ENCODE results near the gene PTPRN2. TPM values are rescaled to one million over a fixed set of nuclear protein-coding genes. Genes with fewer than 3 reads are reported as not detected.

Gene PTPRN2
- total and polyA plus RNA-seq, 4 donors, result 18.1 to 69.9 (median 50.4) TPM

DNA sequence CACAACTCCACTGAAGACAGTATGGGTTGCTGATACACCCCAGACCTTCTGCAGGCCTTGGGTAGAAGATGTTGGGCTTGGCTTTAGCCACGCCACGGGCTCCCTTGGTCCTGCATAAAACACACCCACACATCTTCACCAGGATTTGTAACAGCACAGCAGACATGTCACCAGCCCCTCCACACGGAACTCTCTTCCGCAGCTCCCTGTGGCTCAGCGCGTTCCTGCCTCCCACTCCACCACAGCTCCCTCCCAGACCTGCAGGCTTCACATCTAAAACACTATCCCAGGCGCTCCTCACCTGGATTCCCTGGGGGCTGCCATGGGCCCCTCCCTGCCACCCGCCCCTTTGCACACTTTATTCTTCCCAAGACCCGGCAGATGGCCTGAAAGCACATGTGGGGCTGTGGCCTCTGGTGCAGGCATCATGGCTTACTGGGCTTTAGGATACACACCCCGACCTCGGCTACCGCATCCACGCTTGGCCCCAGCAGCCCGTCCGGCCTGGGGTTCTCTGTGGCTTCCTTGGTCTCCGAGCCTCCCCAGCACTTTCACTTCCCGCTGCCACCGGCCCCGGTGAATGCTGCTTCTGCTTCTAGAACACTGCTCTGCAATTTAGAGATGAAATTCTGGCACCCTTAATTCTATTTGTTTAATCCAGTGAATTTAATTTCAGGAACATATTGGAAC, 818.0 kb downstream of the PTPRN2 start:
- peaks cover 8% of the 10 kb centered on the region for H3K36me3 ChIP-seq (ENCODE audit: control insufficient read depth, insufficient read depth, low read length)
- no peak overlapping the region for H3K4me3 ChIP-seq (ENCODE audit: low read depth, low read length)
- WGBS (ENCODE audit: insufficient coverage), result 75% methylated on average over 15 of the region's 19 CpGs
- H3K27ac ChIP-seq (ENCODE audit: low read depth, low read length), result no peak overlapping the region
- peaks cover 32% of the 10 kb centered on the region for H3K4me1 ChIP-seq (ENCODE audit: control insufficient read depth, insufficient read depth, low read length)
- DNase-seq (ENCODE audit: low read depth in 4 of 6, low spot score in 6 of 6), result peak in 1 of 6 donors; percentile 10
- no peaks in the 10 kb centered on the region for H3K9me3 ChIP-seq (ENCODE audit: control insufficient read depth, insufficient read depth, low read length)
- H3K27me3 ChIP-seq (ENCODE audit: control insufficient read depth, insufficient read depth, low read length), result peaks cover 12% of the 10 kb centered on the region

DNA sequence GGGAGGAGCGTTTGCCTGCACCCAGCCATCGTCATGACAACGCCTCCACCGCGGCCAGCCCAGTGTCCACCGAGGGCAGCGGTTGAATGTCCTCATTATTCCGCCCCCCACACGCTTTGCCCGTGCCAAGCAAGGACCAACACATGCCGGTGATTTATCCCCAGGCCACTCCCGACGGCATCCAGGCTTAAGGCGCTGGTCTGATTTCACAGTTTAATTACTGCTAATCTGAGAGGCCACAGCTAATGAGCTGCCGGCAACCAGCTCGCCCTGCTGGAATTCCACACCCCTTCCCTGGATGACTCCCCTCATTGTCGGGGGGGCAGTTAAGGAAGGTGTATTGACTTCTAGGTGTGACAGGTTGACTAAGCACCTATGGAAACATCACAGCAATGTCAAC, 818.5 kb downstream of the PTPRN2 start:
- peak in 3 of 6 donors; percentile 62 to 89 (median 66) for DNase-seq (ENCODE audit: low read depth in 4 of 6, low spot score in 6 of 6)
- Histone ChIP-seq H3K4me1 (ENCODE audit: control insufficient read depth, insufficient read depth, low read length) (peaks cover 32% of the 10 kb centered on the region), H3K9me3 (ENCODE audit: control insufficient read depth, insufficient read depth, low read length) (no peaks in the 10 kb centered on the region), H3K36me3 (ENCODE audit: control insufficient read depth, insufficient read depth, low read length) (peaks cover 8% of the 10 kb centered on the region), H3K4me3 (ENCODE audit: low read depth, low read length) (no peak overlapping the region), H3K27ac (ENCODE audit: low read depth, low read length) (no peak overlapping the region), H3K27me3 (ENCODE audit: control insufficient read depth, insufficient read depth, low read length) (peaks cover 12% of the 10 kb centered on the region)
- 18% methylated on average over 16 of the region's 17 CpGs for WGBS (ENCODE audit: insufficient coverage)

DNA sequence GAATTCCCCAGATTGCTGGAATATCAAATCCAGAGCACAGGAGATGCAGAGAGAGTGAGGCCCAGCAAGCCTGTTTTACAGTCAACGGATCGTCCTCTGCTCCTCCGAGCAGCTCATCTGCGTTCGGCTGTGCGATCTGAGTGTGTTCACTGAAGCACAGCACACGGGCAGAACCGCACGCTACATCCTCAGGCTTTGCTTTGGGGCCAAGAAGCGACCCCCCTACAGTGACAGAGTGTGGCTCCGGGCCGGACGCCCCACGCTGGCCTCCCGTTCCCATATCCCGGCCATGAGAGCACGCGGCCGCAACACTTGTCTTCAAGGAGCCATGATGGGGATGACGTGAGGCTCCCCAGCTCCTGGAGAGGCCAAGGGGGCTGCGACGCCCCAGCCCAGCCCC, 819.4 kb downstream of the PTPRN2 start:
- no peak overlapping the region for H3K4me3 ChIP-seq (ENCODE audit: low read depth, low read length)
- DNase-seq (ENCODE audit: low read depth in 4 of 6, low spot score in 6 of 6), result peak in 2 of 6 donors; percentile 33 to 70
- peaks cover 5% of the 10 kb centered on the region for H3K36me3 ChIP-seq (ENCODE audit: control insufficient read depth, insufficient read depth, low read length)
- WGBS (ENCODE audit: insufficient coverage), result 47% methylated on average over 15 of the region's 22 CpGs
- H3K27ac ChIP-seq (ENCODE audit: low read depth, low read length), result no peak overlapping the region
- H3K27me3 ChIP-seq (ENCODE audit: control insufficient read depth, insufficient read depth, low read length), result peaks cover 12% of the 10 kb centered on the region
- no peaks in the 10 kb centered on the region for H3K9me3 ChIP-seq (ENCODE audit: control insufficient read depth, insufficient read depth, low read length)
- peaks cover 32% of the 10 kb centered on the region for H3K4me1 ChIP-seq (ENCODE audit: control insufficient read depth, insufficient read depth, low read length)

DNA sequence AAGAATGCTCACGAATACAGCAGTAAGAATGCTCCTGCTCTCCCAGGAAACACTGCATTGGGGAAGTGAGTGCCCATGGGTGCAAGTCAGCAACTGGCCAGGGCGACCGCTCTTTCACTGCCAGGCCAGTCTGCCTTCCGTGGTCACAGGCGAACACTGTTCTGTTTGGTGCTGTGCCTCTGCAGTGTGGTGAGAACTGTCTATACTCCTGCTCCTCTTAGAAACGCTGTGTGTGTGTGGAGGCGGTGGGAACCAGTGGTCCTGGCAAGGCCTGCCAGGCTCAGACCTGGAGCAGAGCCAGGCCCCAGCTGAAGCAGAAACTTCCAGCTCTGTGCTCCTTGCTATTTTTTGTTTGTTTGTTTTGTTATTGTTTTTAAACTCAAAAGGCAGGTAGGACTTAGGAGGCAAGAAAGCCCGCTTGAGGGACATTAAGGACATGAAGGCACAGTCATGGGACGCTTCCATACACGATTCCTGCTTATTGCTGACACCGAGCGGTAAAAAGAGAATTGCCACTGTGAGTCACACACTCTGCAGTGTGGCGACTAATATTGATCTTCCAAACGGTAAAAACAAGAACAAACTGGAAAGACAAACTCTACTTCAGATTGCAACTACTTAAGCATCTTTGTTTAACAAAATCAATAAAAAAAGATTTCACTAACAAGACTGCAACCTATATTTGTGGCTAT, 820.0 kb downstream of the PTPRN2 start:
- H3K27me3 ChIP-seq (ENCODE audit: control insufficient read depth, insufficient read depth, low read length), result peaks cover 12% of the 10 kb centered on the region
- peaks cover 5% of the 10 kb centered on the region for H3K36me3 ChIP-seq (ENCODE audit: control insufficient read depth, insufficient read depth, low read length)
- peaks cover 32% of the 10 kb centered on the region for H3K4me1 ChIP-seq (ENCODE audit: control insufficient read depth, insufficient read depth, low read length)
- no peak overlapping the region for H3K27ac ChIP-seq (ENCODE audit: low read depth, low read length)
- WGBS (ENCODE audit: insufficient coverage), result 51% methylated on average over 12 of the region's 14 CpGs
- no peak overlapping the region for H3K4me3 ChIP-seq (ENCODE audit: low read depth, low read length)
- DNase-seq (ENCODE audit: low read depth in 4 of 6, low spot score in 6 of 6), result peak in 2 of 6 donors; percentile 65 to 72
- no peaks in the 10 kb centered on the region for H3K9me3 ChIP-seq (ENCODE audit: control insufficient read depth, insufficient read depth, low read length)

DNA sequence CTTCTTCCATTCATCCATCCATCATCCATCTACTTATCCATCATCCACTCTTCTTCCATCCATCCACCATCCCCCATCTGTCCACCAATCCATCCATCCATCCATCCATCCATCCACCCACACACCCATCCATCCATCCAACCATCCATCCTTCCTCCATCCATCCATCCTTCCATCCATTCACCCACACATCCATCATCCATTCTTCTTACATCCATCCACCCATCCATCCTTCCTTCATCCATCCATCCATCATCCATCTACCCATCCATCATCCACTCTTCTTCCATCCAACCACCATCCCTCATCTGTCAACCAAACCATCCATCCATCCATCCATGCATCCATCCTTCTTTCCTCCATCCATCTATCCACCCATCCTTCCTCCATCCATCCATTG, 821.5 kb downstream of the PTPRN2 start:
- Histone ChIP-seq H3K4me1 (ENCODE audit: control insufficient read depth, insufficient read depth, low read length) (peaks cover 32% of the 10 kb centered on the region), H3K4me3 (ENCODE audit: low read depth, low read length) (no peak overlapping the region), H3K36me3 (ENCODE audit: control insufficient read depth, insufficient read depth, low read length) (no peaks in the 10 kb centered on the region), H3K9me3 (ENCODE audit: control insufficient read depth, insufficient read depth, low read length) (no peaks in the 10 kb centered on the region), H3K27ac (ENCODE audit: low read depth, low read length) (no peak overlapping the region), H3K27me3 (ENCODE audit: control insufficient read depth, insufficient read depth, low read length) (peaks cover 10% of the 10 kb centered on the region)
- DNase-seq (ENCODE audit: low read depth in 4 of 6, low spot score in 6 of 6), result no peak

DNA sequence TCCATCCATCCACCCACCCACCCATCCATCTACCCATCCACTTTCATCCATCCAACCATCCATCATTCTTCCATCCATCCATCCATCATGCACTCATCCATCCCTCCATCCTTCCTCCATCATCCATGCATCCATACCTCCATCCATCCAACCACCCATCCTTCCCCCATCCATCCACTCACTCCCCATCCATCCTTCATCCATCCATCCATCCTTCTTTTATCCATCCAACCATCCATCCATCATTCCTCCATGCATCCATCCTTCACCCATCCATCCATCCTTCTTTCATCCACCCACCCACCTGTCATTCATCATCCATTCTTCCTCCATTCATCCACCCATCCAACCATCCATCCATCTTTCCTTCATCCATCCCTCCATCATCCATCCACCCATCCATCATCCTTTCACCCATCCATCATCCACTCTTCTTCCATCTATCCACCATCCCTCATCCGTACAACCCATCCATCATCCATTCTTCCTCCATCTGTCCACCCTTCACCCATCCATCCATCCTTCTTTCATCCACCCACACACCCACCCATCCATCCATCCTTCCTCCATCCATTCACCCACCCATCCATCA, 822.6 kb downstream of the PTPRN2 start:
- 84% methylated on average over 1 of the region's 1 CpG for WGBS (ENCODE audit: insufficient coverage)
- no peak for DNase-seq (ENCODE audit: low read depth in 4 of 6, low spot score in 6 of 6)
- Histone ChIP-seq H3K4me3 (ENCODE audit: low read depth, low read length) (no peak overlapping the region), H3K9me3 (ENCODE audit: control insufficient read depth, insufficient read depth, low read length) (no peaks in the 10 kb centered on the region), H3K36me3 (ENCODE audit: control insufficient read depth, insufficient read depth, low read length) (no peaks in the 10 kb centered on the region), H3K27ac (ENCODE audit: low read depth, low read length) (no peak overlapping the region), H3K4me1 (ENCODE audit: control insufficient read depth, insufficient read depth, low read length) (peaks cover 32% of the 10 kb centered on the region), H3K27me3 (ENCODE audit: control insufficient read depth, insufficient read depth, low read length) (peaks cover 3% of the 10 kb centered on the region)

DNA sequence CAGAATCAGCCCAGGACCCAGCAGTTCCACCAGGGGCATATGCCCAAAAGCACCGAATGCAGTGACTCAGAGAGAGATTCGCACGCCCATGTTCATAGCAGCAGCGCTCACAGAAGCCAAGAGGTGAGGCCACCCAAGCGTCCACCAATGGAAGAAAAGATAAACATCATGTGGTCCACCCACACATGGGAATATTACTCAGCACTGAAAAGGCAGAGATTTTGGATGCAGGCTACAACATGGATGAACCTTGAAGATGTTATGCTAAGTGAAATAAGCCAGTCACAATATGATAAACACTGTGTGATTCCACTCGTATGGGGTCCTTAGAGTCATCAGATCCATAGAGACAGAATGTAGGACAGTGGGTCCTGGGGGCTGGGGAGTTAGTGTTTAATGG, 823.4 kb downstream of the PTPRN2 start:
- WGBS (ENCODE audit: insufficient coverage), result 74% methylated on average over 6 of the region's 6 CpGs
- no peak for DNase-seq (ENCODE audit: low read depth in 4 of 6, low spot score in 6 of 6)
- Histone ChIP-seq H3K9me3 (ENCODE audit: control insufficient read depth, insufficient read depth, low read length) (no peaks in the 10 kb centered on the region), H3K27me3 (ENCODE audit: control insufficient read depth, insufficient read depth, low read length) (peaks cover 3% of the 10 kb centered on the region), H3K4me1 (ENCODE audit: control insufficient read depth, insufficient read depth, low read length) (peaks cover 25% of the 10 kb centered on the region), H3K4me3 (ENCODE audit: low read depth, low read length) (no peak overlapping the region), H3K36me3 (ENCODE audit: control insufficient read depth, insufficient read depth, low read length) (no peaks in the 10 kb centered on the region), H3K27ac (ENCODE audit: low read depth, low read length) (no peak overlapping the region)

DNA sequence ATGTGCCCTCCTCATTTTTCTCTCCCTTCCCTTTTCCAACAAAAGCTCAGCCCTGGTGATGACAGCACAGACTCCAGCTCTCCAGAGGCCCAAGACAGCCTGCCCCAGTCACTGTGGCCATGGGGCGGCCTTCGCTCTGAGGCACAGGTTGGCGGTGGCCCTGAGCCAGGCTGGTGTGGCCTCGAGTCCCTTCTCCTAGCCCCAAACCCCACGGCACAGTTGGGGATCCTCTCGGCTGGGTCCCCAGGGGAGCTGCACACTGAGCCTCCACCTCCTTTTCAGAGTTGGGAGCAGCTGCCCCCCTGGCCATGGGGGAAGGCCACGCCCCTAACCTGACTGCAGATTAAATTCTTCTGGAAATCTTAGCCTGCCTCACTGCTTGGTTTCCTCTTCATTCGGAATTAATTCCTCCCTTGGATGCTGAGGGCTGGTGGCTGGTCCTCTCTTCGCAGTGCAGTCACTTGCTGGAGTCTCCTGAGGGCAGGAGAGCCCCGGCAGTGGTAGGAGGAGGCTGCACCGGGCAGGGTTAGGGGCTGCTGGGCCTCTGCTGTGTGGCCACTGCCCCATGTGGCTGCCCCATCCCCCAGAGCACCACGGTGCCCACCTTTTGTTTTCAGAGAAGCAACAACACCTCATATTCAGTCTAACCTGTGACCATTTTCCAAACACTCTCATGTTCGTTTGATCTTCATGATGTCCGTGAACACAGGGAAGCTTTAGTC, 824.2 kb downstream of the PTPRN2 start:
- H3K9me3 ChIP-seq (ENCODE audit: control insufficient read depth, insufficient read depth, low read length), result no peaks in the 10 kb centered on the region
- no peak for DNase-seq (ENCODE audit: low read depth in 4 of 6, low spot score in 6 of 6)
- H3K4me3 ChIP-seq (ENCODE audit: low read depth, low read length), result no peak overlapping the region
- H3K27me3 ChIP-seq (ENCODE audit: control insufficient read depth, insufficient read depth, low read length), result peaks cover 3% of the 10 kb centered on the region
- 93% methylated on average over 14 of the region's 14 CpGs for WGBS (ENCODE audit: insufficient coverage)
- H3K27ac ChIP-seq (ENCODE audit: low read depth, low read length), result no peak overlapping the region
- H3K36me3 ChIP-seq (ENCODE audit: control insufficient read depth, insufficient read depth, low read length), result peaks cover under 1% of the 10 kb centered on the region
- peaks cover 18% of the 10 kb centered on the region for H3K4me1 ChIP-seq (ENCODE audit: control insufficient read depth, insufficient read depth, low read length)

DNA sequence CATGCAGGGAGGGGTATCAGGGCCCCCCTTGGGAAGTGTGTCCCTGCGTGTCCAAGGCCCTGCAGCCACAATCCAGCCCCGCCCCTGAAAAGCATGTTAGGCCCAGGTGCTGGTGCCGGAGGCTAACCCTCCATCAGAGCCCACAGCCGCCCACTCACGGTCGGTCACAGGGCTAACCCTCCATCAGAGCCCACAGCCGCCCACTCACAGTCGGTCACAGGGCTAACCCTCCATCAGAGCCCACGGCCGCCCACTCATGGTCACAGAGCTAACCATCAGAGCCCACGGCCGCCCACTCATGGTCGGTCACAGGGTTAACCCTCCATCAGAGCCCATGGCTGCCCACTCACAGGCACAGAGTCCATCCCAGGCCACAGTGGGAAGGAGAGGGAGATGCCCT, 824.8 kb downstream of the PTPRN2 start:
- Histone ChIP-seq H3K27ac (ENCODE audit: low read depth, low read length) (no peak overlapping the region), H3K36me3 (ENCODE audit: control insufficient read depth, insufficient read depth, low read length) (peaks cover 6% of the 10 kb centered on the region), H3K9me3 (ENCODE audit: control insufficient read depth, insufficient read depth, low read length) (no peaks in the 10 kb centered on the region), H3K27me3 (ENCODE audit: control insufficient read depth, insufficient read depth, low read length) (peaks cover 3% of the 10 kb centered on the region), H3K4me1 (ENCODE audit: control insufficient read depth, insufficient read depth, low read length) (peaks cover 12% of the 10 kb centered on the region), H3K4me3 (ENCODE audit: low read depth, low read length) (no peak overlapping the region)
- no peak for DNase-seq (ENCODE audit: low read depth in 4 of 6, low spot score in 6 of 6)
- WGBS (ENCODE audit: insufficient coverage), result 99% methylated on average over 7 of the region's 13 CpGs
